Measurements from ENCODE around the gene SP6. TPM values are rescaled to one million over a fixed set of nuclear protein-coding genes. Genes with fewer than 3 reads are reported as not detected.

The SP6 gene
- total RNA-seq, 1 experiment from 2014 or later: 0.02 TPM

GRCh38 chr17:47800686-47801085 is 50.3 kb downstream of the SP6 start:
- no peak for DNase-seq (ENCODE audit: extremely low read depth, low read depth)

DNA sequence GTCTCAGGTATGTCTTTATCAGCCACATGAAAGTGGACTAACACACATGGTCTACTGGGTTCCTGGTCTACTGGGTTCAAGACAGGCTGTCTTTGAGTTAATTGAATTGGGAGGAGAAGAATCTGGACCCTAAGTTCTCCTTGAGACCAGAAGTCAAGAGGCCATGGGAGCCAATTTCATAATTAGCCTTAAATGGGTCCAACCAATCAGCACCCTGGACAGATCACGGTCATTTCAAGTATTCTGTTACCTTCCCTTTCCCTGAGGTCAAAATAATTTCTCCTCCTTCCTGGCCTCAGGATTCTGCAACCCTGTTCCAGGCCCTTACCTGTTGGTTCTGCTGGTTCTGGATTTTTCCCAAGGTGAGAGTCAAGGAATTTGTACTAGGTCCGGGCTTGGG is 53.2 kb downstream of the SP6 start:
- DNase-seq (ENCODE audit: extremely low read depth, low read depth): no peak

Other genes starting within 250 kb of the SP6 start
- gene KPNB1, start 201.2 kb downstream of the SP6 start, total RNA-seq (2014; rRNA removed; shearing (Covaris generic)): 390 and 410 TPM in 2 replicates
- 2.7 and 5.3 TPM in 2 replicates for gene TBKBP1, start 157.0 kb downstream of the SP6 start, total RNA-seq (2014; rRNA removed; shearing (Covaris generic))
- gene TBX21, start 117.9 kb downstream of the SP6 start, total RNA-seq (2014; rRNA removed; shearing (Covaris generic)): not detected in 2 replicates
- gene OSBPL7, start 29.4 kb downstream of the SP6 start, total RNA-seq (2014; rRNA removed; shearing (Covaris generic)): 2.6 and 2.9 TPM in 2 replicates
- gene MRPL10, start 19.6 kb downstream of the SP6 start, total RNA-seq (2014; rRNA removed; shearing (Covaris generic)): 70.5 and 72.8 TPM in 2 replicates
- gene LRRC46, start 19.5 kb downstream of the SP6 start, total RNA-seq (2014; rRNA removed; shearing (Covaris generic)): 0.20 TPM in 1 of 2 replicates, not detected in the other
- gene SCRN2, start 9.9 kb downstream of the SP6 start, total RNA-seq (2014; rRNA removed; shearing (Covaris generic)): 24.9 and 25.6 TPM in 2 replicates
- gene SP2, start 45.1 kb upstream of the SP6 start, total RNA-seq (2014; rRNA removed; shearing (Covaris generic)): 1.9 and 2.4 TPM in 2 replicates
- 23.2 and 28.6 TPM in 2 replicates for gene PNPO, start 90.4 kb upstream of the SP6 start, total RNA-seq (2014; rRNA removed; shearing (Covaris generic))
- gene PRR15L, start 106.7 kb upstream of the SP6 start, total RNA-seq (2014; rRNA removed; shearing (Covaris generic)): not detected in 2 replicates
- gene CDK5RAP3, start 120.0 kb upstream of the SP6 start, total RNA-seq (2014; rRNA removed; shearing (Covaris generic)): 46.6 and 75.2 TPM in 2 replicates
- 8.5 and 12.3 TPM in 2 replicates for gene COPZ2, start 186.6 kb upstream of the SP6 start, total RNA-seq (2014; rRNA removed; shearing (Covaris generic))
- 123 and 142 TPM in 2 replicates for gene NFE2L1, start 197.2 kb upstream of the SP6 start, total RNA-seq (2014; rRNA removed; shearing (Covaris generic))

All from NCI-H460 (cell line).